ENCODE data around the gene PTPRD.

PTPRD gene

GRCh38 chr9:10341057-10341456 lies 271.7 kb downstream of the PTPRD start:
- in situ Hi-C loops (cut with MboI; ENCODE audit: low pct_unique_long_range_greater_than_20kb, low sequenced_read_pairs, unreplicated experiment) = no loop called here
- no peak for DNase-seq (ENCODE audit: low spot score)
- no peak for TF ChIP-seq CTCF (IDR thresholded peaks at IDR 0.05; ENCODE audit: extremely low read depth, insufficient read depth, missing control alignments)

DNA sequence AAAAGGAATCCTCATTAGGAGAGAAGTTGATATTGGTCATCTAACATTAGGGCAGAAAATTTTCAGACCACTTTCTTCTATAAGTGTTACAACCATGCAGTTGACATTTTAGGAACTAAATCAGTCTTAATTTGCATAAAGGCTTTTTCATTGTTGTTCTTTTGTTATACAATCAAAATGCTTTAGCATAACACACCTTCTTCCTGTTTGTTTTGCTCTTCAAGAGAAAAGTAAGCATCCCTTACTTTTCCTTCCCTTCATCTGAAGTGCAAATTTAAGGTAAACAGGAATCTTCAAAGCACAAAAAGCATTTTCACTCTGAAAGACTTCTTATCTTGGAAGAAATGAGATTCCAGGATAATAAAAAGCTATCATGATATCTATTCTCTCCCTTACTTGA lies 273.6 kb downstream of the PTPRD start:
- no peak for DNase-seq (ENCODE audit: low spot score)
- no peak for TF ChIP-seq CTCF (IDR thresholded peaks at IDR 0.05; ENCODE audit: extremely low read depth, insufficient read depth, missing control alignments)
- in situ Hi-C loops (cut with MboI; ENCODE audit: low pct_unique_long_range_greater_than_20kb, low sequenced_read_pairs, unreplicated experiment) = no loop called here

GRCh38 chr9:10331157-10331556 lies 281.6 kb downstream of the PTPRD start:
- no peak for TF ChIP-seq CTCF (IDR thresholded peaks at IDR 0.05; ENCODE audit: extremely low read depth, insufficient read depth, missing control alignments)
- DNase-seq (ENCODE audit: low spot score) = no peak
- in situ Hi-C loops (cut with MboI; ENCODE audit: low pct_unique_long_range_greater_than_20kb, low sequenced_read_pairs, unreplicated experiment) = no loop called here

DNA sequence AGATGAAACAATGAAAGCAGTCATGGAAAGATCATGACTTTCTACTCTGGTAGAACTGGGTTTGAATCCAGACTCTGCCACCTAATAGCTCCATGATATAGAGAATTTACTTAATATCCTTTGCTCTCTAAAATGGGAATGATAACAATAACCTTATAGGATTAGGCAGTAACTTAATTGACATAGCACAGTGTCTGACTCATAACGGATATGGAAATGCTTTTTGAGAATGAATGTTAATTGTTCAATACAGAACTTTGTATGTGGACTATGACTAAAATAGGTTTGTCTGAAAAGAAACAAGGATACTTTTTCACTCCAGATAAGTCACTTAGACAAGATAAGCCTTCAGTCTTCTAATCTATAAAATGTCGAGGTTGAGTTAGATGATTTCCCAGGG lies 330.7 kb downstream of the PTPRD start:
- in situ Hi-C loops (cut with MboI; ENCODE audit: low pct_unique_long_range_greater_than_20kb, low sequenced_read_pairs, unreplicated experiment) = no loop called here
- no peak for DNase-seq (ENCODE audit: low spot score)
- TF ChIP-seq CTCF (IDR thresholded peaks at IDR 0.05; ENCODE audit: extremely low read depth, insufficient read depth, missing control alignments) = no peak

DNA sequence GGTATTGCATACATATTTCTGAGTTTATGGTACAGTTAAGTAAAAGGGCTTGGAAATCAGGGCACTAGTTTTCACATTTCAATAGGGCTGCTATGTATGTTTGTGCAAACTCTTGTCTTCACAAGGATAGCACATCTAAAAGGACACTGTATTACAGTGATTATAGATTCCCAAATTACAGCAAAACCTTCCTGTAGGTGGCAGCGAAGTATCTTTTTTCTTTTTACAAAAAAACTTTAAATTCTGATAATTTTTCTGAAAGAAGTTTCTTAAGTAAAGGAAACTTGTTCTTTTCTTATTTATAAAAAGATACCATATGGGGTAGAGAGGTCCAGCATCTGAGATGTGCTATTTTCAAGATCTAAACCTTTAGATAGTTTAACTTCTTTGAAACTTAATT lies 337.8 kb downstream of the PTPRD start:
- in situ Hi-C loops (cut with MboI; ENCODE audit: low pct_unique_long_range_greater_than_20kb, low sequenced_read_pairs, unreplicated experiment) = no loop called here
- TF ChIP-seq CTCF (IDR thresholded peaks at IDR 0.05; ENCODE audit: extremely low read depth, insufficient read depth, missing control alignments) = no peak
- no peak for DNase-seq (ENCODE audit: low spot score)

GRCh38 chr9:10274175-10274574 lies 338.6 kb downstream of the PTPRD start:
- no peak for TF ChIP-seq CTCF (IDR thresholded peaks at IDR 0.05; ENCODE audit: extremely low read depth, insufficient read depth, missing control alignments)
- in situ Hi-C loops (cut with MboI; ENCODE audit: low pct_unique_long_range_greater_than_20kb, low sequenced_read_pairs, unreplicated experiment) = no loop called here
- no peak for DNase-seq (ENCODE audit: low spot score)

- no peak for TF ChIP-seq CTCF (IDR thresholded peaks at IDR 0.05; ENCODE audit: extremely low read depth, insufficient read depth, missing control alignments)
- in situ Hi-C loops (cut with MboI; ENCODE audit: low pct_unique_long_range_greater_than_20kb, low sequenced_read_pairs, unreplicated experiment) = no loop called here
- DNase-seq (ENCODE audit: low spot score) = no peak
Measured at GRCh38 chr9:10272830-10273229, 340.0 kb downstream of the PTPRD start.

Measured in GM13977 (cell line).